GM23338 (cell line): ENCODE measurements around the gene SLC17A8. TPM values are rescaled to one million over a fixed set of nuclear protein-coding genes. Genes with fewer than 3 reads are reported as not detected.

ENCODE experiments used
- ATAC-seq: fragments of 200-7000 bp; cut with Tn5 transposase; 3 replicates; pipeline ENCODE4 v1.9.1; 2020
- DNase-seq: peaks from one replicate; pipeline ENCODE4 v3.0.0-alpha.2; 2015; ENCODE audit warnings: low spot score
- H2AFZ ChIP-seq: fragments of 200-600 bp; sonication (generic); 2 replicates; pipeline ENCODE4 v1.8.0; 2016; ENCODE audit warnings: antibody characterized with exemption, mild to moderate bottlenecking, moderate library complexity
- H3F3A ChIP-seq: fragments of 200-600 bp; sonication (generic); replicated peaks from 2 replicates; pipeline ENCODE4 v1.8.0; 2017; ENCODE audit warnings: antibody characterized with exemption, mixed run types, low read depth
- H3K27ac ChIP-seq: fragments of 200-600 bp; sonication (generic); 2 replicates; pipeline ENCODE4 v1.6.1; 2016; ENCODE audit warnings: low read depth
- H3K27me3 ChIP-seq: fragments of 200-600 bp; sonication (generic); 2 replicates; pipeline ENCODE4 v1.8.0; 2016; ENCODE audit warnings: mild to moderate bottlenecking, mixed run types, moderate library complexity; ENCODE audit not compliant: insufficient read depth
- H3K36me3 ChIP-seq: fragments of 200-600 bp; sonication (generic); 2 replicates; pipeline ENCODE4 v1.8.0; 2016; ENCODE audit warnings: mild to moderate bottlenecking; ENCODE audit not compliant: insufficient read depth
- H3K4me1 ChIP-seq: fragments of 200-600 bp; sonication (generic); 2 replicates; pipeline ENCODE4 v1.8.0; 2016; ENCODE audit warnings: mild to moderate bottlenecking, moderate library complexity; ENCODE audit not compliant: insufficient read depth
- H3K4me2 ChIP-seq: fragments of 200-600 bp; sonication (generic); 2 replicates; pipeline ENCODE4 v1.7.1; 2017; ENCODE audit warnings: mixed run types
- H3K4me3 ChIP-seq: fragments of 200-600 bp; sonication (generic); 2 replicates; pipeline ENCODE4 v1.6.1; 2016; ENCODE audit warnings: mixed run types
- H3K79me2 ChIP-seq: fragments of 200-600 bp; sonication (generic); replicated peaks from 2 replicates; pipeline ENCODE4 v1.8.0; 2017; ENCODE audit warnings: mild to moderate bottlenecking; ENCODE audit not compliant: insufficient read depth
- H3K9me2 ChIP-seq: fragments of 200-600 bp; sonication (generic); 2 replicates; pipeline ENCODE4 v1.8.0; 2017; ENCODE audit not compliant: insufficient read depth
- H4K20me1 ChIP-seq: fragments of 200-600 bp; sonication (generic); replicated peaks from 2 replicates; pipeline ENCODE4 v1.8.0; 2017; ENCODE audit warnings: mild to moderate bottlenecking; ENCODE audit not compliant: insufficient read depth
- H3K27ac Mint-ChIP-seq: 2 replicates; pipeline ENCODE4 v1.8.0; 2020; ENCODE audit warnings: inconsistent platforms, mild to moderate bottlenecking, moderate library complexity, mixed read lengths
- H3K27me3 Mint-ChIP-seq: 3 replicates; pipeline ENCODE4 v1.8.0; 2022; ENCODE audit warnings: low read depth, mild to moderate bottlenecking, moderate library complexity, mixed read lengths, inconsistent platforms; ENCODE audit not compliant: insufficient read depth, poor library complexity
- H3K36me3 Mint-ChIP-seq: 3 replicates; pipeline ENCODE4 v1.8.0; 2021; ENCODE audit warnings: low read depth, mild to moderate bottlenecking, inconsistent platforms, moderate library complexity, mixed read lengths
- H3K4me1 Mint-ChIP-seq: 3 replicates; pipeline ENCODE4 v1.8.0; 2020; ENCODE audit warnings: mild to moderate bottlenecking, inconsistent platforms, mixed read lengths
- H3K4me3 Mint-ChIP-seq: 3 replicates; pipeline ENCODE4 v1.8.0; 2021; ENCODE audit warnings: moderate library complexity, mild to moderate bottlenecking, inconsistent platforms, mixed read lengths
- H3K9me3 Mint-ChIP-seq: 3 replicates; pipeline ENCODE4 v1.8.0; 2020; ENCODE audit warnings: moderate library complexity, mild to moderate bottlenecking, inconsistent platforms, mixed read lengths
- CREB1 ChIP-seq: fragments of 250-450 bp; sonication (Bioruptor Pico); IDR thresholded peaks from 2 replicates; pipeline ENCODE4 v1.5.0; 2020; ENCODE audit warnings: low read depth, mild to moderate bottlenecking, moderate library complexity
- EZH2 ChIP-seq: fragments of 200-600 bp; sonication (generic); IDR thresholded peaks from one replicate; pipeline ENCODE4 v1.8.0; 2017; ENCODE audit warnings: antibody characterized with exemption, mild to moderate bottlenecking, low read depth; ENCODE audit not compliant: unreplicated experiment
- EZH2phosphoT487 ChIP-seq: fragments of 200-600 bp; sonication (generic); IDR thresholded peaks from one replicate; pipeline ENCODE4 v1.8.1; 2018; ENCODE audit warnings: antibody characterized with exemption; ENCODE audit not compliant: unreplicated experiment
- NANOG ChIP-seq: IDR thresholded peaks from 2 replicates; pipeline ENCODE4 v1.6.1; 2016; ENCODE audit warnings: antibody characterized with exemption, borderline replicate concordance
- POLR2AphosphoS5 ChIP-seq: IDR thresholded peaks from 2 replicates; pipeline ENCODE4 v1.6.1; 2016; ENCODE audit warnings: antibody characterized with exemption, low read depth
- REST ChIP-seq: IDR thresholded peaks from one replicate; pipeline ENCODE4 v1.6.1; 2018; ENCODE audit warnings: antibody characterized with exemption; ENCODE audit not compliant: unreplicated experiment
- STAT1 ChIP-seq: IDR thresholded peaks from one replicate; pipeline ENCODE4 v1.6.1; 2016; ENCODE audit warnings: antibody characterized with exemption; ENCODE audit not compliant: unreplicated experiment
- ZNF114 ChIP-seq: fragments of 250-450 bp; sonication (Bioruptor Pico); IDR thresholded peaks from 2 replicates; pipeline ENCODE4 v1.5.0; 2020; ENCODE audit warnings: mild to moderate bottlenecking, moderate library complexity
- ZNF331 ChIP-seq: fragments of 250-450 bp; sonication (Bioruptor Pico); IDR thresholded peaks from 2 replicates; pipeline ENCODE4 v1.5.0; 2020; ENCODE audit warnings: low read depth, mild to moderate bottlenecking, moderate library complexity
- ZNF462 ChIP-seq: fragments of 250-450 bp; sonication (Bioruptor Pico); IDR thresholded peaks from 2 replicates; pipeline ENCODE4 v1.5.0; 2020; ENCODE audit warnings: mild to moderate bottlenecking, moderate library complexity
- polyA plus RNA-seq: library from polyadenylated mRNA; unstranded; fragments of >200 nt; fragmentation: Nextera tagmentation; extraction: Ambion mirVana; gene quantifications from 2 replicates; pipeline ENCODE4 v1.2.1, GENCODE V29; 2016
- total RNA-seq: library from RNA; depleted of rRNA; stranded (reverse); fragments of >200 nt; shearing (Covaris generic); gene quantifications from 2 replicates; pipeline ENCODE4 v1.2.3, GENCODE V29; 2014
- TF ChIP-seq, protein P1 (sequence below): IDR thresholded peaks from 2 replicates; pipeline ENCODE4 v1.6.1; 2016; ENCODE audit warnings: antibody characterized with exemption
- TF ChIP-seq, protein P2 (sequence below), 2 experiments: fragments of 200-600 bp in 1 of 2; sonication (generic) in 1 of 2; conservative IDR thresholded peaks; 2 replicates each; pipeline versions ENCODE4 v1.5.1 to v1.6.1; 2016 to 2017; ENCODE audit warnings: antibody characterized with exemption in 2 of 2, low read depth in 2 of 2, mild to moderate bottlenecking in 2 of 2, moderate library complexity in 1 of 2

Gene SLC17A8
- total and polyA plus RNA-seq, 2 experiments from 2014 or later: 0.05 to 0.24 TPM

GRCh38 chr12:100332852-100333251, 24.0 kb upstream of the SLC17A8 start:
- DNase-seq (no peak), ATAC-seq (no peak)
- Mint-ChIP-seq H3K9me3 (no peaks in the 10 kb centered on the region), H3K36me3 (peaks cover 10% of the 10 kb centered on the region; the same call in 2 of the 3 replicates), H3K27me3 (no peaks in the 10 kb centered on the region), H3K4me3 (no peak overlapping the region), H3K4me1 (no peaks in the 10 kb centered on the region), H3K27ac (no peak overlapping the region)
- Histone ChIP-seq H3K27me3 (no peaks in the 10 kb centered on the region), H2AFZ (no peak overlapping the region), H3K9me2 (no peaks in the 10 kb centered on the region), H3K27ac (no peak overlapping the region), H3F3A (no peaks in the 10 kb centered on the region), H3K4me1 (no peaks in the 10 kb centered on the region), H3K79me2 (no peaks in the 10 kb centered on the region), H3K36me3 (peaks cover 3% of the 10 kb centered on the region; the same call in 1 of the 2 replicates), H3K4me3 (no peak overlapping the region), H4K20me1 (no peaks in the 10 kb centered on the region), H3K4me2 (no peak overlapping the region)
- TF ChIP-seq ZNF462 (CRISPR knock-in tag) (no peak), NANOG (no peak), CREB1 (CRISPR knock-in tag) (no peak), EZH2phosphoT487 (no peak), ZNF331 (CRISPR knock-in tag) (no peak), STAT1 (no peak), ZNF114 (CRISPR knock-in tag) (no peak), POLR2AphosphoS5 (no peak), EZH2 (no peak), REST (no peak)
- TF ChIP-seq, protein P1, sequence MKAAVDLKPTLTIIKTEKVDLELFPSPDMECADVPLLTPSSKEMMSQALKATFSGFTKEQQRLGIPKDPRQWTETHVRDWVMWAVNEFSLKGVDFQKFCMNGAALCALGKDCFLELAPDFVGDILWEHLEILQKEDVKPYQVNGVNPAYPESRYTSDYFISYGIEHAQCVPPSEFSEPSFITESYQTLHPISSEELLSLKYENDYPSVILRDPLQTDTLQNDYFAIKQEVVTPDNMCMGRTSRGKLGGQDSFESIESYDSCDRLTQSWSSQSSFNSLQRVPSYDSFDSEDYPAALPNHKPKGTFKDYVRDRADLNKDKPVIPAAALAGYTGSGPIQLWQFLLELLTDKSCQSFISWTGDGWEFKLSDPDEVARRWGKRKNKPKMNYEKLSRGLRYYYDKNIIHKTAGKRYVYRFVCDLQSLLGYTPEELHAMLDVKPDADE: no peak
- TF ChIP-seq, protein P2, sequence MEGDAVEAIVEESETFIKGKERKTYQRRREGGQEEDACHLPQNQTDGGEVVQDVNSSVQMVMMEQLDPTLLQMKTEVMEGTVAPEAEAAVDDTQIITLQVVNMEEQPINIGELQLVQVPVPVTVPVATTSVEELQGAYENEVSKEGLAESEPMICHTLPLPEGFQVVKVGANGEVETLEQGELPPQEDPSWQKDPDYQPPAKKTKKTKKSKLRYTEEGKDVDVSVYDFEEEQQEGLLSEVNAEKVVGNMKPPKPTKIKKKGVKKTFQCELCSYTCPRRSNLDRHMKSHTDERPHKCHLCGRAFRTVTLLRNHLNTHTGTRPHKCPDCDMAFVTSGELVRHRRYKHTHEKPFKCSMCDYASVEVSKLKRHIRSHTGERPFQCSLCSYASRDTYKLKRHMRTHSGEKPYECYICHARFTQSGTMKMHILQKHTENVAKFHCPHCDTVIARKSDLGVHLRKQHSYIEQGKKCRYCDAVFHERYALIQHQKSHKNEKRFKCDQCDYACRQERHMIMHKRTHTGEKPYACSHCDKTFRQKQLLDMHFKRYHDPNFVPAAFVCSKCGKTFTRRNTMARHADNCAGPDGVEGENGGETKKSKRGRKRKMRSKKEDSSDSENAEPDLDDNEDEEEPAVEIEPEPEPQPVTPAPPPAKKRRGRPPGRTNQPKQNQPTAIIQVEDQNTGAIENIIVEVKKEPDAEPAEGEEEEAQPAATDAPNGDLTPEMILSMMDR (conservative IDR thresholded peaks at IDR 0.05; ENCODE audit: low read depth in 2 of 2): no peak
